ENCODE results near the gene SYS1. TPM values are rescaled to one million over a fixed set of nuclear protein-coding genes. Genes with fewer than 3 reads are reported as not detected.
A peak's percentile ranks its signal among the peaks of the same experiment; 100 is the strongest.

Gene SYS1
- 10 to 100 TPM; 32.6 to 52.4 (median 47.1) TPM for polyA plus RNA-seq

GRCh38 chr20:45362804-45363610, at the start of gene SYS1:
SYS1 (plus strand) TSS chr20:45363156; CDS start chr20:45363532, 376 bp downstream.
- Mint-ChIP-seq H3K4me3 (peak within 1 kb of the TSS; percentile 95 to 99 (median 96)), H3K4me1 (peaks cover 45 to 51% of the 10 kb centered on the region in 2 donors), H3K9me3 (no peaks in the 10 kb centered on the region), H3K27me3 (ENCODE audit: low read depth in 3 of 3) (peaks cover 5 to 18% (median 10%) of the 10 kb centered on the region in 3 donors), H3K27ac (peak within 1 kb of the TSS; percentile 97 to 99 (median 98)), H3K36me3 (peaks cover 0 to 19% (median 7%) of the 10 kb centered on the region in 3 donors)
- DNase-seq, result peak; percentile 97 to 99 (median 99)

GRCh38 chr20:45313943-45314342, 49.0 kb upstream of the SYS1 start:
- Mint-ChIP-seq H3K36me3 (no peaks in the 10 kb centered on the region), H3K4me3 (no peak overlapping the region), H3K4me1 (peaks cover 0 to 6% of the 10 kb centered on the region in 2 donors), H3K27me3 (ENCODE audit: low read depth in 3 of 3) (peaks cover 6 to 22% (median 9%) of the 10 kb centered on the region in 3 donors), H3K27ac (no peak overlapping the region), H3K9me3 (no peaks in the 10 kb centered on the region)
- no peak for DNase-seq

GRCh38 chr20:45315672-45316071, 47.3 kb upstream of the SYS1 start:
- Mint-ChIP-seq H3K27ac (no peak overlapping the region), H3K4me1 (peaks cover under 1 to 13% of the 10 kb centered on the region in 2 donors), H3K9me3 (no peaks in the 10 kb centered on the region), H3K27me3 (ENCODE audit: low read depth in 3 of 3) (peaks cover 3 to 15% (median 7%) of the 10 kb centered on the region in 3 donors), H3K36me3 (no peaks in the 10 kb centered on the region), H3K4me3 (no peak overlapping the region)
- no peak for DNase-seq

- no peaks in the 10 kb centered on the region for H3K36me3 Mint-ChIP-seq
- no peak overlapping the region for H3K4me3 Mint-ChIP-seq
- H3K27me3 Mint-ChIP-seq (ENCODE audit: low read depth in 3 of 3), result peaks cover 3 to 15% (median 7%) of the 10 kb centered on the region in 3 donors
- H3K27ac Mint-ChIP-seq, result no peak overlapping the region
- H3K9me3 Mint-ChIP-seq, result no peaks in the 10 kb centered on the region
- no peak for DNase-seq
- H3K4me1 Mint-ChIP-seq, result peaks cover 8 to 15% of the 10 kb centered on the region in 2 donors
Measured at GRCh38 chr20:45316150-45317080, 46.5 kb upstream of the SYS1 start.

- H3K4me3 Mint-ChIP-seq, result no peak overlapping the region
- no peak overlapping the region for H3K27ac Mint-ChIP-seq
- DNase-seq, result no peak
- no peaks in the 10 kb centered on the region for H3K9me3 Mint-ChIP-seq
- H3K27me3 Mint-ChIP-seq (ENCODE audit: low read depth in 3 of 3), result peaks cover 0 to 15% (median 7%) of the 10 kb centered on the region in 3 donors
- no peaks in the 10 kb centered on the region for H3K36me3 Mint-ChIP-seq
- peaks cover 10 to 14% of the 10 kb centered on the region in 2 donors for H3K4me1 Mint-ChIP-seq
Measured at GRCh38 chr20:45317826-45318225, 45.1 kb upstream of the SYS1 start.

GRCh38 chr20:45318386-45318939, 44.5 kb upstream of the SYS1 start:
- no peak for DNase-seq
- no peaks in the 10 kb centered on the region for H3K9me3 Mint-ChIP-seq
- H3K36me3 Mint-ChIP-seq, result no peaks in the 10 kb centered on the region
- H3K27me3 Mint-ChIP-seq (ENCODE audit: low read depth in 3 of 3), result peaks cover 0 to 14% (median 7%) of the 10 kb centered on the region in 3 donors
- H3K4me3 Mint-ChIP-seq, result no peak overlapping the region
- H3K27ac Mint-ChIP-seq, result no peak overlapping the region
- H3K4me1 Mint-ChIP-seq, result peaks cover 10 to 14% of the 10 kb centered on the region in 2 donors

GRCh38 chr20:45318948-45319347, 44.0 kb upstream of the SYS1 start:
- H3K4me3 Mint-ChIP-seq, result no peak overlapping the region
- peaks cover 10 to 14% of the 10 kb centered on the region in 2 donors for H3K4me1 Mint-ChIP-seq
- H3K27ac Mint-ChIP-seq, result no peak overlapping the region
- no peaks in the 10 kb centered on the region for H3K9me3 Mint-ChIP-seq
- no peak for DNase-seq
- peaks cover 0 to 12% (median 7%) of the 10 kb centered on the region in 3 donors for H3K27me3 Mint-ChIP-seq (ENCODE audit: low read depth in 3 of 3)
- H3K36me3 Mint-ChIP-seq, result no peaks in the 10 kb centered on the region

- Mint-ChIP-seq H3K4me1 (peaks cover 10 to 14% of the 10 kb centered on the region in 2 donors), H3K36me3 (no peaks in the 10 kb centered on the region), H3K27ac (peak overlapping the region in 2 of 6 donors; percentile 0 to 65), H3K4me3 (no peak overlapping the region), H3K27me3 (ENCODE audit: low read depth in 3 of 3) (peaks cover 0 to 7% (median 6%) of the 10 kb centered on the region in 3 donors), H3K9me3 (no peaks in the 10 kb centered on the region)
- DNase-seq, result peak; percentile 11 to 19 (median 14)
Measured at GRCh38 chr20:45320948-45321595, 41.9 kb upstream of the SYS1 start.

- peaks cover 10 to 14% of the 10 kb centered on the region in 2 donors for H3K4me1 Mint-ChIP-seq
- no peak overlapping the region for H3K27ac Mint-ChIP-seq
- H3K36me3 Mint-ChIP-seq, result no peaks in the 10 kb centered on the region
- peaks cover 0 to 5% (median 0%) of the 10 kb centered on the region in 3 donors for H3K27me3 Mint-ChIP-seq (ENCODE audit: low read depth in 3 of 3)
- no peaks in the 10 kb centered on the region for H3K9me3 Mint-ChIP-seq
- no peak for DNase-seq
- no peak overlapping the region for H3K4me3 Mint-ChIP-seq
Measured at GRCh38 chr20:45322952-45323383, 40.0 kb upstream of the SYS1 start.

- DNase-seq, result no peak
- Mint-ChIP-seq H3K4me3 (no peak overlapping the region), H3K4me1 (peaks cover 10 to 14% of the 10 kb centered on the region in 2 donors), H3K9me3 (no peaks in the 10 kb centered on the region), H3K27ac (no peak overlapping the region), H3K27me3 (ENCODE audit: low read depth in 3 of 3) (no peaks in the 10 kb centered on the region), H3K36me3 (no peaks in the 10 kb centered on the region)
Measured at GRCh38 chr20:45323731-45324130, 39.2 kb upstream of the SYS1 start.

GRCh38 chr20:45325371-45325770, 37.6 kb upstream of the SYS1 start:
- Mint-ChIP-seq H3K36me3 (no peaks in the 10 kb centered on the region), H3K27ac (no peak overlapping the region), H3K9me3 (no peaks in the 10 kb centered on the region), H3K4me3 (no peak overlapping the region), H3K27me3 (ENCODE audit: low read depth in 3 of 3) (no peaks in the 10 kb centered on the region), H3K4me1 (peaks cover 9 to 10% of the 10 kb centered on the region in 2 donors)
- no peak for DNase-seq

- H3K27me3 Mint-ChIP-seq (ENCODE audit: low read depth in 3 of 3), result no peaks in the 10 kb centered on the region
- H3K4me1 Mint-ChIP-seq, result no peaks in the 10 kb centered on the region
- H3K27ac Mint-ChIP-seq, result no peak overlapping the region
- DNase-seq, result no peak
- H3K36me3 Mint-ChIP-seq, result no peaks in the 10 kb centered on the region
- no peaks in the 10 kb centered on the region for H3K9me3 Mint-ChIP-seq
- H3K4me3 Mint-ChIP-seq, result no peak overlapping the region
Measured at GRCh38 chr20:45328451-45328850, 34.5 kb upstream of the SYS1 start.

Data from immature natural killer cell (primary cell).